NCI-H1436 (cell line): Measurements from ENCODE around the gene ATXN1.

Source experiments
- DNase-seq: peaks from one replicate; lab custom pipeline; 2025; lab: John Stamatoyannopoulos, UW

ATXN1 gene

GRCh38 chr6:16533721-16534136, 227.5 kb downstream of the ATXN1 start:
- DNase-seq, result no peak

GRCh38 chr6:16533210-16533609, 228.1 kb downstream of the ATXN1 start:
- no peak for DNase-seq

- DNase-seq, result no peak
Observed at GRCh38 chr6:16527691-16528090, 233.6 kb downstream of the ATXN1 start.

GRCh38 chr6:16524380-16524707, 236.9 kb downstream of the ATXN1 start:
- DNase-seq, result no peak

- no peak for DNase-seq
Observed at GRCh38 chr6:16523606-16524379, 237.5 kb downstream of the ATXN1 start.

- no peak for DNase-seq
Observed at GRCh38 chr6:16522937-16523336, 238.3 kb downstream of the ATXN1 start.

GRCh38 chr6:16521528-16521927, 239.7 kb downstream of the ATXN1 start:
- DNase-seq, result no peak

GRCh38 chr6:16519265-16520242, 241.7 kb downstream of the ATXN1 start:
- peak; percentile 24 for DNase-seq

- DNase-seq, result no peak
Observed at GRCh38 chr6:16518265-16518664, 243.0 kb downstream of the ATXN1 start.

- no peak for DNase-seq
Observed at GRCh38 chr6:16514249-16514648, 247.0 kb downstream of the ATXN1 start.

- DNase-seq, result no peak
Observed at GRCh38 chr6:16512544-16513290, 248.5 kb downstream of the ATXN1 start.

GRCh38 chr6:16511723-16512489, 249.4 kb downstream of the ATXN1 start:
- peak; percentile 70 for DNase-seq

- peak; percentile 6 for DNase-seq
Observed at GRCh38 chr6:16511040-16511660, 250.1 kb downstream of the ATXN1 start.

GRCh38 chr6:16510245-16510644, 251.0 kb downstream of the ATXN1 start:
- no peak for DNase-seq

- no peak for DNase-seq
Observed at GRCh38 chr6:16508959-16509358, 252.3 kb downstream of the ATXN1 start.

- no peak for DNase-seq
Observed at GRCh38 chr6:16505711-16506357, 255.4 kb downstream of the ATXN1 start.

- peak; percentile 47 for DNase-seq
Observed at GRCh38 chr6:16504609-16505008, 256.7 kb downstream of the ATXN1 start.

- DNase-seq, result no peak
Observed at GRCh38 chr6:16503970-16504415, 257.3 kb downstream of the ATXN1 start.

- no peak for DNase-seq
Observed at GRCh38 chr6:16503241-16503775, 258.0 kb downstream of the ATXN1 start.

GRCh38 chr6:16498957-16499356, 262.3 kb downstream of the ATXN1 start:
- DNase-seq, result no peak
